Endothelial cell (in vitro differentiated cells): ENCODE data around the gene CHST1. TPM values are rescaled to one million over a fixed set of nuclear protein-coding genes. Genes with fewer than 3 reads are reported as not detected.

Source experiments
- DNase-seq: peaks from one replicate; pipeline ENCODE4 v3.0.0; 2021; ENCODE audit warnings: low spot score
- H3K27ac Mint-ChIP-seq: one replicate; pipeline ENCODE4 v1.8.0; 2021; ENCODE audit warnings: mixed read lengths, inconsistent platforms; ENCODE audit not compliant: unreplicated experiment
- H3K27me3 Mint-ChIP-seq: one replicate; pipeline ENCODE4 v1.8.0; 2021; ENCODE audit warnings: mild to moderate bottlenecking, moderate library complexity, mixed read lengths, inconsistent platforms; ENCODE audit not compliant: unreplicated experiment
- H3K36me3 Mint-ChIP-seq: one replicate; pipeline ENCODE4 v1.8.0; 2021; ENCODE audit warnings: mild to moderate bottlenecking, low read depth, mixed read lengths, inconsistent platforms; ENCODE audit not compliant: unreplicated experiment
- H3K4me1 Mint-ChIP-seq: one replicate; pipeline ENCODE4 v1.8.0; 2021; ENCODE audit warnings: mild to moderate bottlenecking, mixed read lengths, inconsistent platforms; ENCODE audit not compliant: unreplicated experiment
- H3K4me3 Mint-ChIP-seq: one replicate; pipeline ENCODE4 v1.8.0; 2021; ENCODE audit warnings: mild to moderate bottlenecking, mixed read lengths, inconsistent platforms; ENCODE audit not compliant: unreplicated experiment
- H3K9me3 Mint-ChIP-seq: one replicate; pipeline ENCODE4 v1.8.0; 2021; ENCODE audit warnings: mixed read lengths, inconsistent platforms; ENCODE audit not compliant: unreplicated experiment
- CTCF ChIP-seq: fragments of 200-600 bp; sonication (generic); IDR thresholded peaks from one replicate; pipeline ENCODE4 v1.5.0; 2021; ENCODE audit warnings: antibody characterized with exemption; ENCODE audit not compliant: unreplicated experiment
- total RNA-seq: library from RNA; stranded (reverse); fragmentation: NEBNext Ultra II Directional; extraction: Animal tissue kit (Norgen Biotek cat#: 25700); gene quantifications from one replicate; pipeline ENCODE4 v1.2.1, GENCODE V29; 2021; ENCODE audit not compliant: unreplicated experiment

CHST1 gene
- total RNA-seq, 1 donor from 2014 or later, result 275 TPM

DNA sequence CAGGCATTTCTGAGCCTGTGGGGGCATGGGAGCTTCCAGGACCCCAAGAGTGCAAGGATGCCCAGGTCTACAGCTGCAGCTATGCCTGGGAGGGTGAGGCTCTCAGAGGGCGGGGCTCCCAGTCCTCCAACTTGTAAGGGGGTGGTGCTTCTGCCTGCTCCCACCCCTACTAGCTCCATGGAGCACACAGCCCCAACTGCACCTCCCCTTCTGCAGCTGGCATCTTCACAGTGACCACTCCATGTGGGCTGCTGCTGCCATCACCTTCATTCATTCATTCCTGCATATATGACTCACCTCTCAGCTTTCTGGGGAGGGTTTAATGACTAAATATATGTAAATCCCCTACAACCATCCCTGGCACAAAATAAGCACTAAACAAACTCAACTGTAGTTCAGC is 43.8 kb downstream of the CHST1 start:
- no peak for TF ChIP-seq CTCF
- no peaks in the 10 kb centered on the region for H3K9me3 Mint-ChIP-seq
- peaks cover 17% of the 10 kb centered on the region for H3K36me3 Mint-ChIP-seq
- H3K4me1 Mint-ChIP-seq, result peaks cover 44% of the 10 kb centered on the region
- no peak overlapping the region for H3K4me3 Mint-ChIP-seq
- H3K27me3 Mint-ChIP-seq, result peaks cover 9% of the 10 kb centered on the region
- peak overlapping the region; percentile 42 for H3K27ac Mint-ChIP-seq
- no peak for DNase-seq

DNA sequence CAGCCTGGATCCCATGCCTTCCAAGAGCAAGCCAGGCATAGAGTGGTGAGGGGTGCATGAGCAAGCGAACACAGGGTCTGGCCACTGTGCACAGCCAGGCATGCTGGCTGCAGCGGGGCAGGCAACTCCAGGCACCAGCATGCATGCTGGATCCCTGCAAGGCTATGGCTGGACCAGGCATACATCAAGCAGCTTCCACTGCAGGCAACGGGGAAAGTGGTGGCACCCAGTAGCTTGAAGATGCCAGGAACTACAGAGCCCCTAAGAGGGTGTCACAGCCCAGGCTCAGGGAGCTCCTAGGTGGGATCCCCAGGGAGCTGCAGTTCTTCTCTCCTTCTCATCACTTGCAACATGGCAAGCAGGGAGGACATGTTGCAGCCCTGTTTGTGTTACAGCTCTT is 45.2 kb downstream of the CHST1 start:
- H3K27ac Mint-ChIP-seq, result no peak overlapping the region
- peaks cover 17% of the 10 kb centered on the region for H3K36me3 Mint-ChIP-seq
- H3K4me1 Mint-ChIP-seq, result peaks cover 44% of the 10 kb centered on the region
- no peak for TF ChIP-seq CTCF
- DNase-seq, result no peak
- H3K27me3 Mint-ChIP-seq, result peaks cover 8% of the 10 kb centered on the region
- H3K9me3 Mint-ChIP-seq, result no peaks in the 10 kb centered on the region
- no peak overlapping the region for H3K4me3 Mint-ChIP-seq

GRCh38 chr11:45618897-45619296 is 46.5 kb downstream of the CHST1 start:
- Mint-ChIP-seq H3K9me3 (no peaks in the 10 kb centered on the region), H3K27ac (peak overlapping the region; percentile 68), H3K36me3 (peaks cover 17% of the 10 kb centered on the region), H3K4me3 (no peak overlapping the region), H3K27me3 (peaks cover 8% of the 10 kb centered on the region), H3K4me1 (peaks cover 40% of the 10 kb centered on the region)
- TF ChIP-seq CTCF, result no peak
- DNase-seq, result no peak

DNA sequence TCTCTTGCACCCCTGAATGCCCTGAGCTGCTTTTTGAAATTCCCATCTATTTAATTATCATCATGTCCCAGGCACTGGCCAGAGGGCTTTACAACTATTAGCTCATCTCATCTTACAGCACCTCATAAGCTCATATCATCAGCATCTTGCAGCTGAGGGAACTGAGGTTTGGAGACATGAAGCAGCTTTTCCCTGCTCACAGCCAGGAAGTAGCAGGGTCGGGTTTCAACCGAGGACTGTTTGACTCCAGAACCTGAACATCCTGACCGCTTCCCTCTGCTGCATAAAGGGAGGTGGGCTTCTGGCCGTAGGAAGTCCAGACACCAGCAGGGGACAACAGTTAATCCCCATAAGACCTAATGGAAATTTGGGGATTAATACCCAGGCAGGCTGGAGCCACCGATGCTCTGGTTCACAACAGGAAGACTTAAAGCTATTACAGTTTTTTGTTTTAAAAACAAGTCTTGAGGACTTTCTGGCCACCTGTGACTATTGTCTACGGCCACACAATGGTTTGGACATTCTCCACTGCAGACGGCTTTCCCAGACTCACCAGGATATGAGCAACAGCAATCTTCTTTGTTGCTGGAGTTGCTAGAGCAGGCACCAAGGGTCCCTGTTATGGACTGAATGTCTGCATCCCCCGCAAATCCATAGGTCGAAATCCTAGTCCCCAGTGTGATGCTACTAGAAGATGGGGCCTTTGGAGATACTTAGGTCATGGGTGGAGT is 47.4 kb downstream of the CHST1 start:
- peaks cover 17% of the 10 kb centered on the region for H3K36me3 Mint-ChIP-seq
- H3K4me3 Mint-ChIP-seq, result no peak overlapping the region
- TF ChIP-seq CTCF, result no peak
- no peak for DNase-seq
- H3K27me3 Mint-ChIP-seq, result peaks cover 8% of the 10 kb centered on the region
- no peaks in the 10 kb centered on the region for H3K9me3 Mint-ChIP-seq
- H3K27ac Mint-ChIP-seq, result peak overlapping the region; percentile 68
- H3K4me1 Mint-ChIP-seq, result peaks cover 31% of the 10 kb centered on the region

DNA sequence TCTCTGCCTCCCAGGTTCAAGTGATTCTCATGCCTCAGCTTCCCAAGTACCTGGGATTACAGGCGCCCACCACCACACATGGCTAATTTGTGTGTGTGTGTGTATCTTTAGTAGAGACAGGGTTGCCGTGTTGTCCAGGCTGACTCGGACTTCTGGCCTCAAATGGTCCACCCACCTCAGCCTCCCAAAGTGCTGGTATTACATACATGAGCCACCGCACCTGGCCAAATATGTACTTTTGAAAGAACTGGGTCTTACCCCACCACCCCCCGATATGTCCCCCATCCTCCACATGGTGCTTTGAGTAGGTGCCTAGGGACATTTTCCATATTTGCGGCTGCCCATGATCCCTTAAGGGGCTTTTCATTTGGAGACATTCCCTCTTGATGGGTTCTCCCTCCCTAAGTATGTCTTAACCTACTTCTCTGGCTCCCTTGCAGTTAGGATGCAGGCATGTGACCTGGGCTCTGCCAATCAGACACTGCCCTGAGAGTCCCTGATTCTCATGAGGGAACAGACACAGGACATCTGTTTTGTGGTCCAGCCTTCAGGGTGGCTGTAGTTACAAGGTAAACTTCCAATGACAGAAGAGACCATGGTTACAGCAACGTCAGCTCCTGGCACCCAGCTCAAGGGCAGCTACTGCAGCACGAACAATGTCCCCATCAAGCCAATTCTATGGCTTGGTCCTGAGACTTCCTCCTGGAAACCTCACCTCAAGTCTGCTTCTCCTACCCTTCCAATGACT is 48.4 kb downstream of the CHST1 start:
- Mint-ChIP-seq H3K27me3 (peaks cover 6% of the 10 kb centered on the region), H3K4me1 (peaks cover 25% of the 10 kb centered on the region), H3K36me3 (peaks cover 17% of the 10 kb centered on the region), H3K27ac (peak overlapping the region; percentile 30), H3K9me3 (no peaks in the 10 kb centered on the region), H3K4me3 (no peak overlapping the region)
- no peak for TF ChIP-seq CTCF
- DNase-seq, result no peak
